ENCODE data around the gene KRTAP4-1. TPM values are rescaled to one million over a fixed set of nuclear protein-coding genes. Genes with fewer than 3 reads are reported as not detected.

Gene KRTAP4-1
- total and polyA plus RNA-seq, 2 experiments from 2014 or later: not detected

DNA sequence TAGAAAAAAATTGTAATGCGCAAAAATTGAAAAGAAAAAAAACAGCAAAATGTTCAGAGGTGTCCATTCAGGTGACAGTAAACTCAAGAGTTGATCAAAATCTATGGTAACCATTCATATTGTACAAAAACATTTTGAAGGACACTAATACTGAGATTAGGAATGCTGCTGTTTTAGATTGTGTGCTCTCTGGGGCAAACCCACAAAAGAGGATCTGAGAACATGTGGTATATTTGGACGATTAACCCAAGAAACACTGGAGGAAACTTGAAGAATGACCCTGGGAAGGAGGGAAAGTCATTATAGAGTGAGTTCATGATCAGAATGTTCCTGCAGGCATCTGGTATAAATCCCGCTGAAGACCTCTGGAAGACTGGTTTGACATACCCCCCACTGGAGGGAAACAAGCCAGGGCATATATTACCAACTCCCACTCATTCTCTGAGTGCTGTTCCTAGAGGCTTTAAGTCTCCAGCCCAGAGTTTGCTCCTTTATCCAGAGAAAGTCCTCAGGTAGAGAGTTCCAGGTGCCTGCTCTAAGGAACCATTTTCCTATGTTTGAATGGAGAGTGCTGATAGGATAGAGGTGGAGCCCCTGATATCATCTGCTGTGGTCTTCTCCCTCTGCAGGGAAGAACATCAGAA lies 7.8 kb downstream of the KRTAP4-1 start:
- Histone ChIP-seq H3K27ac (no peak overlapping the region), H3K4me2 (no peak overlapping the region), H4K20me1 (ENCODE audit: insufficient read depth, poor library complexity, severe bottlenecking) (no peaks in the 10 kb centered on the region), H3K9me2 (replicated peaks; ENCODE audit: insufficient read depth) (no peaks in the 10 kb centered on the region), H2AFZ (no peak overlapping the region), H3K36me3 (replicated peaks; ENCODE audit: insufficient read depth, low read depth) (no peaks in the 10 kb centered on the region), H3K9me3 (ENCODE audit: low read depth) (no peaks in the 10 kb centered on the region), H3K27me3 (peaks cover 20% of the 10 kb centered on the region), H3K4me3 (no peak overlapping the region), H3K4me1 (ENCODE audit: insufficient read depth) (no peaks in the 10 kb centered on the region), H3K79me2 (no peaks in the 10 kb centered on the region)
- WGBS (ENCODE audit: low lambda C conversion rate, missing lambda C conversion rate): 90% methylated on average over 3 of the region's 3 CpGs
- TF ChIP-seq EZH2 (IDR thresholded peaks at IDR 0.05; ENCODE audit: borderline replicate concordance): no peak
- DNase-seq (ENCODE audit: low spot score): no peak

GRCh38 chr17:41171886-41172285 lies 12.8 kb downstream of the KRTAP4-1 start:
- Histone ChIP-seq H3K79me2 (no peaks in the 10 kb centered on the region), H2AFZ (no peak overlapping the region), H3K9me2 (replicated peaks; ENCODE audit: insufficient read depth) (no peaks in the 10 kb centered on the region), H3K4me3 (no peak overlapping the region), H3K27me3 (peaks cover 12% of the 10 kb centered on the region), H3K36me3 (replicated peaks; ENCODE audit: insufficient read depth, low read depth) (no peaks in the 10 kb centered on the region), H3K4me1 (ENCODE audit: insufficient read depth) (no peaks in the 10 kb centered on the region), H3K27ac (no peak overlapping the region), H4K20me1 (ENCODE audit: insufficient read depth, poor library complexity, severe bottlenecking) (no peaks in the 10 kb centered on the region), H3K9me3 (ENCODE audit: low read depth) (no peaks in the 10 kb centered on the region), H3K4me2 (no peak overlapping the region)
- DNase-seq (ENCODE audit: low spot score): no peak
- 90% methylated on average over 2 of the region's 2 CpGs for whole genome bisulfite sequencing (ENCODE audit: low lambda C conversion rate, missing lambda C conversion rate)
- TF ChIP-seq CTCF (IDR thresholded peaks at IDR 0.05; ENCODE audit: poor library complexity) (no peak), EZH2 (IDR thresholded peaks at IDR 0.05; ENCODE audit: borderline replicate concordance) (no peak), EZH2phosphoT487 (IDR thresholded peaks at IDR 0.05; ENCODE audit: low read depth, severe bottlenecking, unreplicated experiment) (no peak)

DNA sequence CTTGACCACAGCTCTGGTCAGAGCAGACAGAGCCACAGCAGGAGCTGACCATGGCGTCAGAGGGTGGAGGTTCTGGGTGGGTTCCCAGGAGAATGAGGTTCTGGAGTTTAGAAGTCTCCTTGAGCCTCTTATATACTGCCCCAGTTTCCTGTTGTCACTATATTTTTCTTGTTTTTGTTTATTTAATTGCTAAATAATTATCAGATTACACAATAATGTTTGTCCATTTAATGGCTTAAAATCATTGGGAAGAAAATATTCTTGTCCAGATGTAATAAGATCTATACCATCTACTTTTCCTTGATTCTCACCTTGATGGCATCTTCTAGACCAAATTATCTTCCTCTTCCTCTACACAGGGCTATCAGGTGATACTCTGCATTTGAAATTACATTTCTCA lies 16.6 kb downstream of the KRTAP4-1 start, which contains the start of gene KRTAP4-3:
Gene KRTAP4-3, minus strand, starts transcription at position 101 of the 400 bp plus-strand sequence. Its CDS starts 49 bp downstream, at position 52.
- Histone ChIP-seq H3K9me3 (ENCODE audit: low read depth) (no peaks in the 10 kb centered on the region), H3K27me3 (peaks cover 2% of the 10 kb centered on the region), H3K9me2 (replicated peaks; ENCODE audit: insufficient read depth) (no peaks in the 10 kb centered on the region), H3K4me1 (ENCODE audit: insufficient read depth) (no peaks in the 10 kb centered on the region), H2AFZ (no peak within 1 kb of the TSS), H3K4me3 (no peak within 1 kb of the TSS), H3K4me2 (no peak within 1 kb of the TSS), H4K20me1 (ENCODE audit: insufficient read depth, poor library complexity, severe bottlenecking) (no peaks in the 10 kb centered on the region), H3K27ac (no peak within 1 kb of the TSS), H3K79me2 (no peaks in the 10 kb centered on the region), H3K36me3 (replicated peaks; ENCODE audit: insufficient read depth, low read depth) (no peaks in the 10 kb centered on the region)
- TF ChIP-seq EZH2phosphoT487 (IDR thresholded peaks at IDR 0.05; ENCODE audit: low read depth, severe bottlenecking, unreplicated experiment): no peak
- no peak for TF ChIP-seq CTCF (IDR thresholded peaks at IDR 0.05; ENCODE audit: poor library complexity)
- no peak for TF ChIP-seq EZH2 (IDR thresholded peaks at IDR 0.05; ENCODE audit: borderline replicate concordance)
- WGBS (ENCODE audit: low lambda C conversion rate, missing lambda C conversion rate): 86% methylated on average over 1 of the region's 1 CpG
- DNase-seq (ENCODE audit: low spot score): no peak

DNA sequence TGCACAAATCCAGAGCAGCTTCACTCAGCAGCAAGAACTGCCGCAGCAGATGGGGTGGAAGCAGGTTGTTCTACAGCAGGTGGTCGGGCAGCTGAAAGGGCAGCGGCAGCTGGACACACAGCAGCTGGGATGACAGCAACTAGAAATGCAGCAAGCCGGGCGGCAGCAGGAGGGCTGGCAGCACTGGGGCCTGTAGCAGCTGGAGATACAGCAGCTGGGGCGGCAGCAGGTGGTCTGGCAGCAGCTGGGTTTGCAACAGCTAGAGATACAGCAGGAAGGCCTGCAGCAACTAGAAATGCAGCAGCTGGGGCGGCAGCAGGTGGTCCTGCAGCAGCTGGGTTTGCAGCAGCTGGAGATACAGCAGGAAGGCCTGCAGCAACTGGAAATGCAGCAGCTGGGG lies 17.1 kb downstream of the KRTAP4-1 start:
- WGBS (ENCODE audit: low lambda C conversion rate, missing lambda C conversion rate): 90% methylated on average over 7 of the region's 7 CpGs
- Histone ChIP-seq H3K27me3 (peaks cover 2% of the 10 kb centered on the region), H3K9me3 (ENCODE audit: low read depth) (no peaks in the 10 kb centered on the region), H4K20me1 (ENCODE audit: insufficient read depth, poor library complexity, severe bottlenecking) (no peaks in the 10 kb centered on the region), H3K79me2 (no peaks in the 10 kb centered on the region), H3K4me3 (no peak overlapping the region), H3K27ac (no peak overlapping the region), H3K4me1 (ENCODE audit: insufficient read depth) (no peaks in the 10 kb centered on the region), H3K9me2 (replicated peaks; ENCODE audit: insufficient read depth) (no peaks in the 10 kb centered on the region), H2AFZ (no peak overlapping the region), H3K36me3 (replicated peaks; ENCODE audit: insufficient read depth, low read depth) (no peaks in the 10 kb centered on the region), H3K4me2 (no peak overlapping the region)
- TF ChIP-seq CTCF (IDR thresholded peaks at IDR 0.05; ENCODE audit: poor library complexity) (no peak), EZH2 (IDR thresholded peaks at IDR 0.05; ENCODE audit: borderline replicate concordance) (no peak), EZH2phosphoT487 (IDR thresholded peaks at IDR 0.05; ENCODE audit: low read depth, severe bottlenecking, unreplicated experiment) (no peak)
- no peak for DNase-seq (ENCODE audit: low spot score)
